Fibroblast of lung (primary cell): Measurements from ENCODE around the gene TNMD.

ENCODE experiments used
- EZH2 ChIP-seq: IDR thresholded peaks from 2 replicates; pipeline ENCODE4 v1.5.1; 2012; ENCODE audit warnings: low read length, control low read depth, mild to moderate bottlenecking; ENCODE audit errors: missing control alignments
- TF ChIP-seq, protein P1 (sequence below), 2 donors: IDR thresholded peaks in 1 of 2; conservative IDR thresholded peaks in 1 of 2; 1 replicate in 1 of 2; 2 replicates in 1 of 2; pipeline ENCODE4 v1.5.1; 2011 to 2012; ENCODE audit warnings: low read length in 2 of 2, control low read depth in 1 of 2, inconsistent platforms in 1 of 2, low read depth in 1 of 2, mild to moderate bottlenecking in 1 of 2

- TF ChIP-seq, protein P1, sequence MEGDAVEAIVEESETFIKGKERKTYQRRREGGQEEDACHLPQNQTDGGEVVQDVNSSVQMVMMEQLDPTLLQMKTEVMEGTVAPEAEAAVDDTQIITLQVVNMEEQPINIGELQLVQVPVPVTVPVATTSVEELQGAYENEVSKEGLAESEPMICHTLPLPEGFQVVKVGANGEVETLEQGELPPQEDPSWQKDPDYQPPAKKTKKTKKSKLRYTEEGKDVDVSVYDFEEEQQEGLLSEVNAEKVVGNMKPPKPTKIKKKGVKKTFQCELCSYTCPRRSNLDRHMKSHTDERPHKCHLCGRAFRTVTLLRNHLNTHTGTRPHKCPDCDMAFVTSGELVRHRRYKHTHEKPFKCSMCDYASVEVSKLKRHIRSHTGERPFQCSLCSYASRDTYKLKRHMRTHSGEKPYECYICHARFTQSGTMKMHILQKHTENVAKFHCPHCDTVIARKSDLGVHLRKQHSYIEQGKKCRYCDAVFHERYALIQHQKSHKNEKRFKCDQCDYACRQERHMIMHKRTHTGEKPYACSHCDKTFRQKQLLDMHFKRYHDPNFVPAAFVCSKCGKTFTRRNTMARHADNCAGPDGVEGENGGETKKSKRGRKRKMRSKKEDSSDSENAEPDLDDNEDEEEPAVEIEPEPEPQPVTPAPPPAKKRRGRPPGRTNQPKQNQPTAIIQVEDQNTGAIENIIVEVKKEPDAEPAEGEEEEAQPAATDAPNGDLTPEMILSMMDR (conservative IDR thresholded peaks at IDR 0.05 in 1 of 2, IDR thresholded peaks at IDR 0.05 in 1 of 2; ENCODE audit: low read depth in 1 of 2, low read length in 2 of 2) = no peak
- no peak for TF ChIP-seq EZH2
Measured at GRCh38 chrX:100587861-100588260, 3.1 kb downstream of the TNMD start.
